Immature natural killer cell (primary cell): ENCODE results near the gene CIAO1. TPM values are rescaled to one million over a fixed set of nuclear protein-coding genes. Genes with fewer than 3 reads are reported as not detected.
"Not testable (repeated sequence)": the region's sequence is repeated elsewhere in the genome, so short reads cannot be mapped to it uniquely, and the experiment has no call there.

Source experiments
- DNase-seq, 3 donors: peaks; one replicate each; pipeline ENCODE4 v3.0.0; 2022; ENCODE audit warnings: mixed read lengths in 1 of 3
- H3K27ac Mint-ChIP-seq, 6 donors: one replicate each; pipeline ENCODE4 v1.8.0; 2020; ENCODE audit warnings: mixed read lengths in 6 of 6, mild to moderate bottlenecking in 5 of 6, inconsistent platforms in 4 of 6, moderate library complexity in 3 of 6
- H3K27me3 Mint-ChIP-seq, 3 donors: one replicate each; pipeline ENCODE4 v1.8.0; 2020 to 2021; ENCODE audit warnings: low read depth in 3 of 3, mild to moderate bottlenecking in 3 of 3, mixed read lengths in 3 of 3, moderate library complexity in 3 of 3, inconsistent platforms in 1 of 3
- H3K36me3 Mint-ChIP-seq, 3 donors: one replicate each; pipeline ENCODE4 v1.8.0; 2020; ENCODE audit warnings: mixed read lengths in 3 of 3, inconsistent platforms in 2 of 3, mild to moderate bottlenecking in 2 of 3
- H3K4me1 Mint-ChIP-seq, 2 donors: one replicate each; pipeline ENCODE4 v1.8.0; 2020; ENCODE audit warnings: inconsistent platforms in 2 of 2, mild to moderate bottlenecking in 2 of 2, mixed read lengths in 2 of 2, moderate library complexity in 1 of 2
- H3K4me3 Mint-ChIP-seq, 5 donors: one replicate each; pipeline ENCODE4 v1.8.0; 2020; ENCODE audit warnings: mild to moderate bottlenecking in 5 of 5, mixed read lengths in 5 of 5, inconsistent platforms in 3 of 5, moderate library complexity in 3 of 5
- H3K9me3 Mint-ChIP-seq, 6 donors: one replicate each; pipeline ENCODE4 v1.8.0; 2020; ENCODE audit warnings: mild to moderate bottlenecking in 6 of 6, mixed read lengths in 6 of 6, inconsistent platforms in 4 of 6, moderate library complexity in 3 of 6
- polyA plus RNA-seq, 3 donors: library from polyadenylated mRNA; unstranded; fragments of 300-500 nt; fragmentation: Illumina TruSeq; gene quantifications; one replicate each; pipeline ENCODE4 v1.2.3, GENCODE V29; 2021

CIAO1 gene
- polyA plus RNA-seq, 3 donors from 2014 or later = 92.2 to 142 (median 134) TPM

- DNase-seq = no peak
- Mint-ChIP-seq H3K36me3 (peaks cover 7 to 32% (median 20%) of the 10 kb centered on the region in 3 donors), H3K4me1 (peaks cover 58 to 63% of the 10 kb centered on the region in 2 donors)
Measured at GRCh38 chr2:96256611-96257113, 9.4 kb upstream of the CIAO1 start.

GRCh38 chr2:96257744-96258143, 8.3 kb upstream of the CIAO1 start:
- peaks cover 61 to 71% of the 10 kb centered on the region in 2 donors for H3K4me1 Mint-ChIP-seq
- peak overlapping the region in 4 of 6 donors; percentile 6 to 59 (median 42) for H3K27ac Mint-ChIP-seq
- H3K9me3 Mint-ChIP-seq, H3K27me3 Mint-ChIP-seq, DNase-seq: not testable (repeated sequence)
- H3K4me3 Mint-ChIP-seq = peak overlapping the region in 1 of 5 donors; percentile 4
- peaks cover 7 to 22% (median 14%) of the 10 kb centered on the region in 3 donors for H3K36me3 Mint-ChIP-seq

More at GRCh38 chr2:96256611-96257113, 9.4 kb upstream of the CIAO1 start:
- Mint-ChIP-seq H3K4me3 (peak overlapping the region in 4 of 5 donors; percentile 8 to 59 (median 12)), H3K9me3 (no peaks in the 10 kb centered on the region), H3K27me3 (peaks cover 0 to 3% (median 0%) of the 10 kb centered on the region in 3 donors), H3K27ac (peak overlapping the region; percentile 59 to 78 (median 73))

- DNase-seq = no peak
- Mint-ChIP-seq H3K27ac (peak overlapping the region in 5 of 6 donors; percentile 6 to 59 (median 29)), H3K4me1 (peaks cover 63 to 74% of the 10 kb centered on the region in 2 donors), H3K36me3 (peaks cover 7 to 19% (median 12%) of the 10 kb centered on the region in 3 donors), H3K4me3 (peak overlapping the region in 1 of 5 donors; percentile 4), H3K27me3 (peaks cover 0 to 3% (median 0%) of the 10 kb centered on the region in 3 donors), H3K9me3 (no peaks in the 10 kb centered on the region)
Measured at GRCh38 chr2:96258166-96259022, 7.6 kb upstream of the CIAO1 start.

- peaks cover 4 to 10% (median 4%) of the 10 kb centered on the region in 3 donors for H3K36me3 Mint-ChIP-seq
- peak overlapping the region in 2 of 5 donors; percentile 13 to 21 for H3K4me3 Mint-ChIP-seq
- peaks cover 0 to 3% (median 0%) of the 10 kb centered on the region in 3 donors for H3K27me3 Mint-ChIP-seq
- DNase-seq = no peak
- peak overlapping the region in 5 of 6 donors; percentile 27 to 85 (median 71) for H3K27ac Mint-ChIP-seq
- H3K9me3 Mint-ChIP-seq = no peaks in the 10 kb centered on the region
- H3K4me1 Mint-ChIP-seq = peaks cover 75 to 85% of the 10 kb centered on the region in 2 donors
Measured at GRCh38 chr2:96259497-96259921, 6.5 kb upstream of the CIAO1 start.

DNA sequence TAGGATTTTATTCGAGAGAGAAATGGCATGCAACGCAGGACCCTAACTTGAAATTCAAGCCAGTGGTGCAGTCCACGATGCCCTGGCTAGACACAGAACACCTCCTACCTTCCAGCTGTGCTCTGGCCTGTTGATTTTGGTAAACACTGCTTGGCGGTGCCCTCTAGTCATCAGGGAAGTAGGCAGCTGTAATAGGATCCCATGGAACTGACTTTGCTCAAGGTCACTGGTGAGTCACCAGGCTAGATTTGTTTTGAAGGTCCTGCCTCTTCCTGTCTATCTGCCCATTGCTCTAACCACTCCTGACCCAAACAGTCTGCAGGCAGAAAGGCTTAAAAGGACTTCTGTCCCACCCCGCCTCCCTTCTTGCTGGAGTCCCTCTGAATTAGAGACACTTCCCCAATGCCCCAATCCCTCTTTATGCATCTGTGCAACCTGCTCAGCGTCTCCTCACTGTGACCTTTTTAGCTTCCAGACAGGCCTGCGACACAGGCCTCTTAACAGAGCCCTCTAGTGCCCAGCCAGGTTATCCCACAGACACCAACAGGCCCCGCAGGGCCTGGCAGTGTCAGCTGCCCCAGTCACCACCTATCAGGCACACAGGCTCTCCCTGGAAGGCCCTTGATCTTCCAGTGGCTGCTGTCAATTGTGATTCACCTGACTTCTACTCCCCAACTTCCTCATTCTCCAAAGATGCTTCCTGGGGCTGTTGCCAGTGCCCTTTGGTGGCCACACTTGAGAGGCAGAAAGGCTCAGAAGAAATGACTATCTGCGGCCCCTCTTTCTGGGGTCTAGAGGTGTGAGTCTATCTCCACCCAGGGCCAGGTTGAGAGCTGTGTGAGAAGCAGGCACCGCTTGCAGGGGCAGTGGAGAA, 5.4 kb upstream of the CIAO1 start:
- H3K4me3 Mint-ChIP-seq = peak overlapping the region in 4 of 5 donors; percentile 5 to 58 (median 26)
- peak in 2 of 3 donors; percentile 28 to 29 for DNase-seq
- H3K9me3 Mint-ChIP-seq = no peaks in the 10 kb centered on the region

GRCh38 chr2:96261328-96262003, 4.6 kb upstream of the CIAO1 start:
- Mint-ChIP-seq H3K4me3 (no peak overlapping the region), H3K36me3 (peaks cover 0 to 4% (median 4%) of the 10 kb centered on the region in 3 donors), H3K27me3 (peaks cover 0 to 6% (median 3%) of the 10 kb centered on the region in 3 donors), H3K9me3 (no peaks in the 10 kb centered on the region), H3K27ac (peak overlapping the region in 4 of 6 donors; percentile 42 to 71 (median 48)), H3K4me1 (peaks cover 78 to 82% of the 10 kb centered on the region in 2 donors)
- DNase-seq = no peak

More for the DNA sequence above, 5.4 kb upstream of the CIAO1 start:
- Mint-ChIP-seq H3K27me3 (peaks cover 0 to 3% (median 3%) of the 10 kb centered on the region in 3 donors), H3K4me1 (peaks cover 75 to 84% of the 10 kb centered on the region in 2 donors), H3K36me3 (peaks cover 0 to 4% (median 4%) of the 10 kb centered on the region in 3 donors), H3K27ac (peak overlapping the region; percentile 71 to 90 (median 82))

DNA sequence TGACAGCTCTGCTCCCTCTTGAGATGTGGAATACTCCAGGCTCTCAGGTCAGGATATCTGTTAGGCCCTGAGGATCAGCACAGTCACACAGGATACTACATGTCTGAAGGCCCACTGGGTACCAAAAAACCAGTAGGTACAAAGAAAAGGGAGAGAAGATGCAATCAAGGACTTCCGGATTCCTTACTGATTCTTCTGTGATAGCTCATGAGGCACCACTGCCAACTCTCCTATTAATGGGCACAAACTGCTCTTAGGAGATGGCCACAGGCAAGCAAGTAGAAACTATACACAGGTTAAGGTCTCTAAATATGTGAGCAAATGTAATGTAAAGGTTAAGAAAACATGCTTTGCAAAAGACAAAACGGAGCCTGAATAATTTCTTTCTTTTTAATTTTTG, 3.7 kb upstream of the CIAO1 start:
- Mint-ChIP-seq H3K4me3 (no peak overlapping the region), H3K4me1 (peaks cover 75 to 82% of the 10 kb centered on the region in 2 donors), H3K27ac (peak overlapping the region in 4 of 6 donors; percentile 43 to 81 (median 73)), H3K27me3 (peaks cover 0 to 6% (median 3%) of the 10 kb centered on the region in 3 donors), H3K9me3 (no peaks in the 10 kb centered on the region), H3K36me3 (peaks cover 0 to 4% (median 0%) of the 10 kb centered on the region in 3 donors)
- DNase-seq = no peak

DNA sequence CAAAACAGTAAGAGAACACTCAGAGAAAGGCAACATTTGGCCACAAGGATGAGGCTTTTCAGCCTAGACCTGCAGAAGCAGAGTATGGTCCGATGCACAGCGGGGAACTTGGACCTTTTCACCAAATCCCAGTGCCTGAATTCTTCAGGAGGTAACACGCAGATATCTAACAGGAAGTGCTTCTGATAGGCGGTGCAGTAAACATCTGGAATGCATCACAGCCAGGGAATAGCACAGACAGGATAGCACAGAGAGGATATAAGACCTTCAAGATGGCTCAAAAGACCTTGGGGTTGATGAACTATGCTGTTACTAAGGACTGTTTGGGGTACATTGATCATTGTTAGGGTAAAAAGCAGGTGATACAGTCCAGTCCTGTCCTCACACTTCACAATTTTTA, 1.9 kb upstream of the CIAO1 start:
- Mint-ChIP-seq H3K36me3 (peaks cover 0 to 11% (median 7%) of the 10 kb centered on the region in 3 donors), H3K27me3 (peaks cover 2 to 10% (median 3%) of the 10 kb centered on the region in 3 donors), H3K27ac (peak overlapping the region; percentile 45 to 93 (median 82))

DNA sequence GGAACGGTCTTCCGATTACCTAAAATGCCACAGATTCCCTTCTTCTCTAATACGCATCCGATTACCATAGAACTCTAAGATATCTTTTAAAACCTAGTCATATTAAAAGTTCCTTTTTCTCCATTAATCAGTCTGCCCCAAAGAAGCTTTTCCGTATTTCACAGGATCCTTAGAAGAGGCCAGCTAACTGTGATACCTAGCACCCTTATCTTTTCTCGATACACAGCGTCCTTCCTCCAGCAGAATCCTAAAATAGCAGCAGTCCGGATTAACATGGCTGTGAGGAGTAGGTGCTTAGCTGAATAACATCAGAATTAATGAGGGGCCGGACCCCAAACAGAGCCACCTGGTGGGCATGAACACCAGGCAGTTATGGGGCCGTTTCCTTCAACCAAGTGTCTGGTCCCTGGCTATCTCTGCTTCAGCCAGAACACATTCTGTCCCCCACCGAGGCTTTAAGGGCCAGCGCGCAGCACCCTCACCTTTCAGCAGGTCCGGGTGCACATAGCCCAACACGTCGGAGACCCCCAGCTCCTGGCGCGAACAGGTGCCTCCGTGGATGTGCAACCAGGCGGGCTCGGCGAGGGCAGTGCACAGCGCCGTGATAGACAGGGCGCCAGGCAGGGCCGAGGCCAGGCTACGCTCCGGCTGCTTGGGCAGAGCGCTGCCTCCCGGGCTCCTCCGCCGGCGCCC, 1.2 kb upstream of the CIAO1 start:
- H3K4me1 Mint-ChIP-seq = peaks cover 72 to 73% of the 10 kb centered on the region in 2 donors
- peak; percentile 15 to 38 (median 33) for DNase-seq
- peaks cover 0 to 12% (median 7%) of the 10 kb centered on the region in 3 donors for H3K36me3 Mint-ChIP-seq
- peak overlapping the region; percentile 87 to 98 (median 88) for H3K4me3 Mint-ChIP-seq
- H3K27ac Mint-ChIP-seq = peak overlapping the region; percentile 82 to 93 (median 89)
- no peaks in the 10 kb centered on the region for H3K9me3 Mint-ChIP-seq
- peaks cover 2 to 11% (median 3%) of the 10 kb centered on the region in 3 donors for H3K27me3 Mint-ChIP-seq

More for the DNA sequence above, 1.9 kb upstream of the CIAO1 start:
- Mint-ChIP-seq H3K9me3 (no peaks in the 10 kb centered on the region), H3K4me3 (peak overlapping the region; percentile 87 to 98 (median 88)), H3K4me1 (peaks cover 77 to 80% of the 10 kb centered on the region in 2 donors)
- no peak for DNase-seq

DNA sequence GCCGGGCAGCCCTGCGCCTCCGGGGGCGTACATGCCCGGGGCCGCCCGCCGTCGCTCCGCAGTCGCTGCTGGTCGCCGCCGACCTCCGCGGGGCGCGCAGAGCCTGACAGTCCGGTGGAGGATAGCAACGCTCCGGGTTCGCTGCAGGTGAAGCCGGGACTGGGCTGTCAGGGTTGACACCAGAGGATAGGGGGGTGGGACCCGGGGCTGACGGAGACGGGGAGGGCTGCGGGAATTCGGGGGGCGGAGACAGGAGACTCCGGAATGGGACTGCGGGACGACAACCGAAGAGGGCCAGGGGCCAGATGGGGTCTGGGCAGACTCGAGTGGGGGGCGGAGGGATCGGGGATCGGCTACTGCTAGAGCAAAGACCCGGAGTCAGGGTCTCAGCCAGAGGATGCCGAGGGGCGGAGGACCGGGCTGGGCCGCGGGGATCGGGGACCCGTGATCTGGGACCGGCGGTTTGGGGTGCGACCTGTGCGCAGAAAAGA, 631 bp upstream of the CIAO1 start:
- Mint-ChIP-seq H3K9me3 (no peaks in the 10 kb centered on the region), H3K27ac (peak overlapping the region; percentile 57 to 96 (median 90)), H3K4me3 (peak overlapping the region; percentile 96 to 99 (median 98)), H3K27me3 (peaks cover 2 to 11% (median 3%) of the 10 kb centered on the region in 3 donors), H3K36me3 (peaks cover 0 to 15% (median 7%) of the 10 kb centered on the region in 3 donors), H3K4me1 (peaks cover 67% of the 10 kb centered on the region in 2 donors)
- peak in 1 of 3 donors; percentile 30 for DNase-seq

GRCh38 chr2:96267159-96267971, 1.3 kb downstream of the CIAO1 start:
- peak overlapping the region; percentile 86 to 92 (median 90) for H3K27ac Mint-ChIP-seq
- no peaks in the 10 kb centered on the region for H3K9me3 Mint-ChIP-seq
- DNase-seq = peak; percentile 28 to 40 (median 32)
- peaks cover 0 to 23% (median 15%) of the 10 kb centered on the region in 3 donors for H3K36me3 Mint-ChIP-seq
- peaks cover 50 to 56% of the 10 kb centered on the region in 2 donors for H3K4me1 Mint-ChIP-seq
- peaks cover 2 to 10% (median 3%) of the 10 kb centered on the region in 3 donors for H3K27me3 Mint-ChIP-seq
- peak overlapping the region; percentile 86 to 99 (median 96) for H3K4me3 Mint-ChIP-seq
